ENCODE measurements around the gene TRIP13.
"Not testable (repeated sequence)": the region's sequence is repeated elsewhere in the genome, so short reads cannot be mapped to it uniquely, and the experiment has no call there.

The TRIP13 gene

GRCh38 chr5:892394-893136, at the start of gene TRIP13, which contains the start of gene BRD9:
TRIP13 (plus strand) TSS chr5:892884; CDS start chr5:892999, 115 bp downstream.
BRD9 (minus strand) TSS chr5:892801; CDS start chr5:892657, 144 bp downstream.
- peak; percentile 26 for DNase-seq (ENCODE audit: low read depth, low spot score)

- DNase-seq (ENCODE audit: low read depth, low spot score): not testable (repeated sequence)
Observed at GRCh38 chr5:843371-843770, 49.3 kb upstream of the TRIP13 start.

GRCh38 chr5:843926-844325, 48.8 kb upstream of the TRIP13 start:
- DNase-seq (ENCODE audit: low read depth, low spot score): not testable (repeated sequence)

- DNase-seq (ENCODE audit: low read depth, low spot score): not testable (repeated sequence)
Observed at GRCh38 chr5:844426-844825, 48.3 kb upstream of the TRIP13 start.

- DNase-seq (ENCODE audit: low read depth, low spot score): not testable (repeated sequence)
Observed at GRCh38 chr5:845031-845675, 47.5 kb upstream of the TRIP13 start.

GRCh38 chr5:845676-846601, 46.7 kb upstream of the TRIP13 start:
- not testable (repeated sequence) for DNase-seq (ENCODE audit: low read depth, low spot score)

GRCh38 chr5:846602-847091, 46.0 kb upstream of the TRIP13 start:
- not testable (repeated sequence) for DNase-seq (ENCODE audit: low read depth, low spot score)

- DNase-seq (ENCODE audit: low read depth, low spot score): not testable (repeated sequence)
Observed at GRCh38 chr5:847212-847611, 45.5 kb upstream of the TRIP13 start.

- DNase-seq (ENCODE audit: low read depth, low spot score): not testable (repeated sequence)
Observed at GRCh38 chr5:847736-848135, 44.9 kb upstream of the TRIP13 start.

GRCh38 chr5:848671-849111, 44.0 kb upstream of the TRIP13 start:
- DNase-seq (ENCODE audit: low read depth, low spot score): no peak

GRCh38 chr5:849651-850301, 42.9 kb upstream of the TRIP13 start:
- no peak for DNase-seq (ENCODE audit: low read depth, low spot score)

GRCh38 chr5:850511-851006, 42.1 kb upstream of the TRIP13 start, which contains the start of gene ZDHHC11:
ZDHHC11 (minus strand) TSS chr5:850986; CDS start chr5:850602, 384 bp downstream.
- no peak for DNase-seq (ENCODE audit: low read depth, low spot score)

GRCh38 chr5:851076-851475, 41.6 kb upstream of the TRIP13 start:
- no peak for DNase-seq (ENCODE audit: low read depth, low spot score)

GRCh38 chr5:851553-851952, 41.1 kb upstream of the TRIP13 start:
- DNase-seq (ENCODE audit: low read depth, low spot score): no peak

GRCh38 chr5:852018-852417, 40.7 kb upstream of the TRIP13 start:
- DNase-seq (ENCODE audit: low read depth, low spot score): no peak

- DNase-seq (ENCODE audit: low read depth, low spot score): no peak
Observed at GRCh38 chr5:852431-853401, 40.0 kb upstream of the TRIP13 start.

GRCh38 chr5:853416-854090, 39.1 kb upstream of the TRIP13 start:
- not testable (repeated sequence) for DNase-seq (ENCODE audit: low read depth, low spot score)

- no peak for DNase-seq (ENCODE audit: low read depth, low spot score)
Observed at GRCh38 chr5:854217-854616, 38.5 kb upstream of the TRIP13 start.
